22Rv1 (cell line): ENCODE results near the gene RGS7.
"Not testable (repeated sequence)": the region's sequence is repeated elsewhere in the genome, so short reads cannot be mapped to it uniquely, and the experiment has no call there.

ENCODE experiments used
- H3K27ac ChIP-seq: fragments of 450-650 bp; 2 replicates; pipeline ENCODE4 v1.5.1; 2017
- CTCF ChIP-seq: fragments of 450-650 bp; IDR thresholded peaks from 2 replicates; pipeline ENCODE4 v1.5.1; 2017; ENCODE audit warnings: mild to moderate bottlenecking
- ZFX ChIP-seq: fragments of 450-650 bp; IDR thresholded peaks from 2 replicates; pipeline ENCODE4 v1.6.1; 2017; ENCODE audit warnings: antibody characterized with exemption, borderline replicate concordance

RGS7 gene

GRCh38 chr1:240888787-240889048 lies 468.3 kb downstream of the RGS7 start:
- no peak overlapping the region for H3K27ac ChIP-seq
- TF ChIP-seq CTCF (no peak), ZFX (no peak)

GRCh38 chr1:240888039-240888786 lies 468.8 kb downstream of the RGS7 start:
- H3K27ac ChIP-seq, result no peak overlapping the region
- TF ChIP-seq ZFX, result no peak
- TF ChIP-seq CTCF, result peak; percentile 95

GRCh38 chr1:240883490-240883889 lies 473.5 kb downstream of the RGS7 start:
- no peak for TF ChIP-seq ZFX
- no peak for TF ChIP-seq CTCF

GRCh38 chr1:240882656-240883308 lies 474.2 kb downstream of the RGS7 start:
- H3K27ac ChIP-seq, result not testable (repeated sequence)

More at GRCh38 chr1:240883490-240883889, 473.5 kb downstream of the RGS7 start:
- H3K27ac ChIP-seq, result no peak overlapping the region

- no peak overlapping the region for H3K27ac ChIP-seq
Measured at GRCh38 chr1:240878631-240879030, 478.4 kb downstream of the RGS7 start.

GRCh38 chr1:240877605-240878004 lies 479.4 kb downstream of the RGS7 start:
- H3K27ac ChIP-seq, result no peak overlapping the region
- TF ChIP-seq CTCF (no peak), ZFX (no peak)

More at GRCh38 chr1:240878631-240879030, 478.4 kb downstream of the RGS7 start:
- TF ChIP-seq ZFX (no peak), CTCF (no peak)

GRCh38 chr1:240876071-240876470 lies 480.9 kb downstream of the RGS7 start:
- TF ChIP-seq CTCF (no peak), ZFX (no peak)
- H3K27ac ChIP-seq, result no peak overlapping the region
